Measurements from ENCODE around the gene ATP6V0D1. TPM values are rescaled to one million over a fixed set of nuclear protein-coding genes. Genes with fewer than 3 reads are reported as not detected.

The ATP6V0D1 gene
- 100 to 1,000 TPM in 5 of 7 donors, 10 to 100 TPM in 2; 97.5 to 133 (median 114) TPM for total RNA-seq
- polyA plus RNA-seq, result 10 to 100 TPM; 37.3 to 68.6 (median 40.1) TPM
- long read RNA-seq, donor 1, transcript ATP6V0D1-201 (8 exons, 1,716 nt), result major isoform, 27 of 27 reads
- long read RNA-seq, donor 1, partial matches to known transcripts, result 0 of 27 reads
- long read RNA-seq, donor 1, other reads (novel, unspliced or antisense), result 0 of 27 reads
- long read RNA-seq, donor 2, transcript ATP6V0D1-201 (8 exons, 1,716 nt), result major isoform, 23 of 23 reads
- long read RNA-seq, donor 2, partial matches to known transcripts, result 0 of 23 reads
- long read RNA-seq, donor 2, other reads (novel, unspliced or antisense), result 0 of 23 reads

DNA sequence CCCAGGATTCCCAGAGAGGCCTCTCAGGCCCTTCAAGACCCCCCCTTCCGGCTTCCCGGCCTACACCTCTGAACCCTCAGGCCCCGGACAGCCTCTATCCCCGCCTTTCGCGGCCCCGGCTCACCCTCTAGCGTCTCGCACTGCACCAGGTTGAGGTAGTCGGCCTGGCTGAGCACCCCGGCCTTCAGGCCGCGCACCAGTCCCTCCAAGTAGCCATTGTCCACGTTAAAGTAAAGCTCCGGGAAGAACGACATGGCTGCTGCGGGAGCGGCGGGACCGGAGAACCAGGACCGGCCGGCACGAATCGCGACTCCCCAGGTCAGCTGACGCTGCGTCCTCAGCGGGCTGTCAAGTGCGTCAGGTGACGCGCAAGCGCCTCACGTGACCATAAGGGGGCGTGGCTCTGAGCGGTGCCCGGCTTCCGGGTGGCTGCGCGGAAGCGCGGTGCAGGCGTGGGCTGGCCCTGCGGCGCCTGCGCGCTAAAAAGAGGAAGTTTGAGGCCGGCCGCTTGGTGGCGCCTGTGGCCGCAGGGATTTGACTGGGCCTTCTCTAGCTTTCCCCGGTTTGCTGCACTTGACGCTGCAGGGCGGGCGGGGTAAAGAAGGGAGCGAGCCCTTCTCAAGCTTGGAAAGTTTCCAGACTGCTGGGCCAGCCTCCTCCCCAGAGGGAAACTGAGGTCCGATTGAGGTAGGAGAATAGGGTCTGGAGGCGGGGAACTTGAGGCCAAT is at the start of gene ATP6V0D1:
Gene ATP6V0D1 (minus strand): TSS at position 325 of the 728 bp plus-strand sequence. CDS start 71 bp downstream, at position 254.
- TF ChIP-seq POLR2AphosphoS5 (IDR thresholded peaks at IDR 0.05), result peak; percentile 97 to 99 (median 98)
- peak; percentile 45 to 70 (median 48) for TF ChIP-seq POLR2A (IDR thresholded peaks at IDR 0.05)
- TF ChIP-seq CTCF (IDR thresholded peaks at IDR 0.05 in 8 of 11, conservative IDR thresholded peaks at IDR 0.05 in 3 of 11), result peak; percentile 80 to 97 (median 90)
- Histone ChIP-seq H3K27ac (peak within 1 kb of the TSS; percentile 91 to 99 (median 95)), H3K27me3 (replicated peaks in 1 of 7) (no peaks in the 10 kb centered on the region), H3K9me3 (no peaks in the 10 kb centered on the region), H3K4me1 (peaks cover 26 to 91% (median 77%) of the 10 kb centered on the region in 6 donors), H3K4me3 (peak within 1 kb of the TSS; percentile 67 to 99 (median 88)), H3K36me3 (peaks cover 0 to 38% (median 16%) of the 10 kb centered on the region in 6 donors)
- 0 to 1% (median 0%) methylated on average over 32 to 57 of the region's 57 CpGs for WGBS, 5 donors
- peak; percentile 99 for DNase-seq
- intact Hi-C loops (cut with DNase I; ENCODE audit: low total_unique reads), result no loop called here

DNA sequence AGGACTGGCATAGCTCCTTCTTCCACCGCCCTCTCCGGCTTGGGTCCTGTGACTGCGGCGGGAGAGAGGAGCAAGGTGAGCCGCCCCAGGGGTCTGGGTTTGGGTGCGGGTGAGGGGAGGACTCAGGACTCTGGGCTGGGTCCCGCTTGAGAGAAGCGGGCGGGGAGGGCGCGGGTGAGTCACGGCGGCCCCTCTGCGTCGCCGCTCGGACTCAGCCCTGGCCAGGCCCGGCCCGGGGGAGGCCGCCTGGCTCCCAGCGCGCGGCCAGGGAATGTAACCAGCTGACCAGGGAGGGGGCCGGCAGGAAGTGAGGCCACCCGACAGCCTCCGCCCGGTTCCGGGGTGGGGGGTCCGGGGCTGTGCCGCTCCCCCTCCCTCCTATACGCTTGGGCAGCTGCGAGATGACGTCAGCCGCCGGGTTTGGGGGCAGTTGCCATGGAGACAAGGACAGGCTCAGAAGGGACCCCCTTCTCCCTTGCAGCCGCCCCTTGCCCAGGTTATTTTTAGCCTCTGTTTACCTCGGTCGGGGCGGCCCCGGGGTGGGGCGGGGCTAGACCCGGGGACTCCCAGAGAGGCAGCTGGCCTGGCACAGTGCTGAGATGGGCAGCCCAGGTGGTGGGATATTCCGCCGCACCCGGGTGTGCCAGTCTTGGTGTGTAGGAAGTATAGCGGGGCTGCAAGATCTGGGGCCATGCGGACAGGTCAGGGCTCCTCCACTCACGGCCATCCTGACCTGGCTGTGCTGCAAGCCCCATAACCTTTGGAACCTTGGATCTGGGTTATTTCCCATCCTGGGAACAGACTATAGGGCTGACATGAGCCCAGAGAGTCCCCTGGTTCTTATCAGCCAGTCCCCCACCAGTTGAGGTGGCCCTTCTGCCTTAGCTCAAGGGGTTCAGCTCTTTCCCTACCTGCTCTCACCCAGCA is 49.3 kb upstream of the ATP6V0D1 start:
- 1 to 7% (median 5%) methylated on average over 27 to 48 of the region's 48 CpGs for WGBS, 5 donors

DNA sequence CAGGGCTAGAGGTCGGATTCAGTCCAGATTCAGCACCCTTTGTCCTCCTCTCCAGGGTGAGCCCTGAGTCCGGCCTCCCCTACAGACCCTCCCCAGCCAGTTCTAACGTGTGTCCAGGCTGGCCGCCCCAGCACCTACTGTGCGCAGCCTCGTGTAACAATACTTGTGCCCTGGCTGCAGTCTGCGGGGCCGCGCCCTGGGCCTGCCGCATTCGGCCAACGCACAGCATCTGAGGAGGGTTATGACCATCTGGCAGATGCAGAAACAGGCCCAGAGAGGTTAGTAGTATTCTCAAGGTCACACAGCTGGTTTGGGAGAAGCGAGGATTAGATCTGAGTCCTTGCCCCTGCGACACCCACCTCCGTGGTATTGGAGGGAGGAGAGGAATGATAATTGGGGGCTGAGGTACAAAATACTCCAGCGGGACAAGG is 48.6 kb upstream of the ATP6V0D1 start:
- H3K4me1 ChIP-seq, result peaks cover 39 to 87% (median 60%) of the 10 kb centered on the region in 6 donors
- peak; percentile 86 for DNase-seq

More for the DNA sequence above, 49.3 kb upstream of the ATP6V0D1 start:
- H3K36me3 ChIP-seq, result peaks cover 0 to 4% (median 0%) of the 10 kb centered on the region in 6 donors
- intact Hi-C loops (cut with DNase I; ENCODE audit: low total_unique reads), result no loop called here
- TF ChIP-seq POLR2A (IDR thresholded peaks at IDR 0.05), result peak in 2 of 3 donors; percentile 26 to 60
- TF ChIP-seq CTCF (IDR thresholded peaks at IDR 0.05 in 8 of 11, conservative IDR thresholded peaks at IDR 0.05 in 3 of 11), result no peak
- peak; percentile 84 to 91 (median 86) for TF ChIP-seq POLR2AphosphoS5 (IDR thresholded peaks at IDR 0.05)
- no peaks in the 10 kb centered on the region for H3K9me3 ChIP-seq
- peak overlapping the region; percentile 70 to 94 (median 79) for H3K4me3 ChIP-seq
- peaks cover 42 to 91% (median 66%) of the 10 kb centered on the region in 6 donors for H3K4me1 ChIP-seq
- DNase-seq, result peak; percentile 92
- H3K27ac ChIP-seq, result peak overlapping the region; percentile 77 to 95 (median 88)
- peaks cover 0 to 16% (median 0%) of the 10 kb centered on the region in 7 donors for H3K27me3 ChIP-seq (replicated peaks in 1 of 7)

More for the DNA sequence above, 48.6 kb upstream of the ATP6V0D1 start:
- H3K27me3 ChIP-seq (replicated peaks in 1 of 7), result peaks cover 0 to 16% (median 0%) of the 10 kb centered on the region in 7 donors
- peak overlapping the region; percentile 70 to 94 (median 79) for H3K4me3 ChIP-seq
- H3K9me3 ChIP-seq, result no peaks in the 10 kb centered on the region
- WGBS, 5 donors, result 12 to 30% (median 21%) methylated on average over 11 to 16 of the region's 16 CpGs
- intact Hi-C loops (cut with DNase I; ENCODE audit: low total_unique reads), result loop anchor here (10.0 kb wide), 1 partner anchor 275 kb away; the partner anchor contains the start of genes RANBP10 and TSNAXIP1
- TF ChIP-seq POLR2AphosphoS5 (IDR thresholded peaks at IDR 0.05), result no peak
- TF ChIP-seq CTCF (IDR thresholded peaks at IDR 0.05 in 8 of 11, conservative IDR thresholded peaks at IDR 0.05 in 3 of 11), result no peak
- no peak for TF ChIP-seq POLR2A (IDR thresholded peaks at IDR 0.05)
- H3K36me3 ChIP-seq, result no peaks in the 10 kb centered on the region
- peak overlapping the region; percentile 77 to 95 (median 88) for H3K27ac ChIP-seq
